Retinal pigment epithelial cell (primary cell): ENCODE results near the gene STK33.

Experiments used
- DNase-seq: peaks from one replicate; pipeline ENCODE4 v3.0.0-alpha.2; 2010; ENCODE audit warnings: low read depth
- H3K4me3 ChIP-seq: 2 replicates; pipeline ENCODE4 v1.5.1; 2011; ENCODE audit warnings: mild to moderate bottlenecking, low read length, control low read depth, moderate library complexity
- CTCF ChIP-seq: conservative IDR thresholded peaks from 2 replicates; pipeline ENCODE4 v1.5.1; 2011; ENCODE audit warnings: low read depth, low read length, control low read depth, inconsistent platforms

Gene STK33

GRCh38 chr11:8375460-8375859 lies 218.6 kb downstream of the STK33 start:
- no peak overlapping the region for H3K4me3 ChIP-seq
- no peak for TF ChIP-seq CTCF
- DNase-seq, result no peak

- no peak overlapping the region for H3K4me3 ChIP-seq
- DNase-seq, result no peak
- no peak for TF ChIP-seq CTCF
Observed at GRCh38 chr11:8374716-8375115, 219.3 kb downstream of the STK33 start.

- DNase-seq, result no peak
- TF ChIP-seq CTCF, result no peak
- no peak overlapping the region for H3K4me3 ChIP-seq
Observed at GRCh38 chr11:8373519-8374432, 220.3 kb downstream of the STK33 start.

- no peak overlapping the region for H3K4me3 ChIP-seq
- DNase-seq, result no peak
- no peak for TF ChIP-seq CTCF
Observed at GRCh38 chr11:8372641-8373381, 221.2 kb downstream of the STK33 start.

GRCh38 chr11:8371516-8371884 lies 222.5 kb downstream of the STK33 start:
- DNase-seq, result no peak
- H3K4me3 ChIP-seq, result no peak overlapping the region
- no peak for TF ChIP-seq CTCF

- no peak for DNase-seq
- no peak overlapping the region for H3K4me3 ChIP-seq
- TF ChIP-seq CTCF, result no peak
Observed at GRCh38 chr11:8370812-8371515, 223.1 kb downstream of the STK33 start.
